ENCODE results near the gene CBR1. TPM values are rescaled to one million over a fixed set of nuclear protein-coding genes. Genes with fewer than 3 reads are reported as not detected.
A peak's percentile ranks its signal among the peaks of the same experiment; 100 is the strongest.

The CBR1 gene
- total and polyA plus RNA-seq, 2 experiments from 2014 or later, result 151 to 179 TPM

DNA sequence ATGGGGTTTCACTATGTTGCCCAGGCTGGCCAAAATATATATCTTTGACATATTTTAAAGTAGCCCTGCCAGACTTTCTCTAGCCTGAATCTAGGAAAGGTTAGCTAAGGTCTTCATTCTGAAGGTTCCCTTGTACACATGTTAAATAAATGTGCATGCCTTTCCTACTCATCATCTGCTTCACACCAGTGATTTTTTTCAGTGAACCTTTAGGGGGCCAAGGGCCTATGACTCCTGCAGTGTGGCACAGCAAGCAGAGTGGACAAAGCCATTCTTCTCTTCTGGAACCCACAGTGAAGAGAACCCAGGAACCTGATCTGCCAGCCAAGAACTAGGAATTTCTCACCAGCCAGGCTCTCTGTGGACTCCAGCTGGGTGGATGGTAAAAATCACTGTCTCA is 22.9 kb downstream of the CBR1 start:
- H3K9ac ChIP-seq, result no peak overlapping the region

DNA sequence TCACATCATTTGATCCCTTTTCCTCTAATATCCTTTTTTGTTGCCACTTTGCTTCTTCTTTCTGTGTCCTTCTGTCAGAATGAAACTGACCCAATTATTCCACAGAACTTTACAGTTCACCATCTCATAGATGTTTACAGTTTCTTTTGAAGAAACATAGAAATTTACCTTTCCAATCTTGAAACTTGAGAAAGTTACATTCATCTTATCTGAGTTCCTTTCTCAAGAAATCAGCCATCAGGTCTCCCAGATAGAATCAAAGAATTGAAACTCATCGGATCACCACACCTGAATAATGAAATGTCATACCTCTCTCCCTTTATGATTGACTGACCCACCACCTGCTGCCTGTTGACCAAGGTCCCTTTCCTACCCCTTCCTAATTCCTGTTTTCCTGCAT is 23.7 kb downstream of the CBR1 start:
- H3K9me2 ChIP-seq (ENCODE audit: insufficient read depth), result no peaks in the 10 kb centered on the region
- in situ Hi-C loops (cut with MboI), result no loop called here
- no peaks in the 10 kb centered on the region for H3F3A ChIP-seq (ENCODE audit: insufficient read depth)
- TF ChIP-seq EZH2 (IDR thresholded peaks at IDR 0.05; ENCODE audit: insufficient read depth, poor library complexity, severe bottlenecking) (no peak), EZH2phosphoT487 (IDR thresholded peaks at IDR 0.05; ENCODE audit: insufficient read depth, low read depth) (no peak)
- no peak overlapping the region for H3K4me2 ChIP-seq (ENCODE audit: unreplicated experiment)
- H3K4me1 ChIP-seq (ENCODE audit: insufficient read depth), result no peaks in the 10 kb centered on the region
- no peak overlapping the region for H3K4me3 ChIP-seq
- H3K9ac ChIP-seq, result no peak overlapping the region
- 30 to 36% methylated on average over 1 of the region's 1 CpG for WGBS, 2 experiments (ENCODE audit: low coverage in 1 of 2, low lambda C conversion rate in 2 of 2, missing lambda C conversion rate in 2 of 2)
- no peaks in the 10 kb centered on the region for H3K27me3 ChIP-seq (replicated peaks; ENCODE audit: insufficient read depth)
- no peak overlapping the region for H3K27ac ChIP-seq
- H3K36me3 ChIP-seq (ENCODE audit: low read depth), result no peaks in the 10 kb centered on the region
- no peaks in the 10 kb centered on the region for H3K9me3 ChIP-seq (ENCODE audit: low read depth)
- no peak overlapping the region for H2AFZ ChIP-seq
- no peaks in the 10 kb centered on the region for H3K79me2 ChIP-seq (ENCODE audit: insufficient read depth)
- H4K20me1 ChIP-seq (ENCODE audit: insufficient read depth), result no peaks in the 10 kb centered on the region
- no peak for DNase-seq

More for the DNA sequence above, 22.9 kb downstream of the CBR1 start:
- no peak overlapping the region for H3K4me2 ChIP-seq (ENCODE audit: unreplicated experiment)
- H3K36me3 ChIP-seq (ENCODE audit: low read depth), result no peaks in the 10 kb centered on the region
- H2AFZ ChIP-seq, result no peak overlapping the region
- H3K9me3 ChIP-seq (ENCODE audit: low read depth), result no peaks in the 10 kb centered on the region
- H3K4me1 ChIP-seq (ENCODE audit: insufficient read depth), result peaks cover under 1% of the 10 kb centered on the region; the same call in 1 of the 2 replicates
- no peaks in the 10 kb centered on the region for H3K9me2 ChIP-seq (ENCODE audit: insufficient read depth)
- H4K20me1 ChIP-seq (ENCODE audit: insufficient read depth), result no peaks in the 10 kb centered on the region
- no peaks in the 10 kb centered on the region for H3K79me2 ChIP-seq (ENCODE audit: insufficient read depth)
- H3F3A ChIP-seq (ENCODE audit: insufficient read depth), result no peaks in the 10 kb centered on the region
- TF ChIP-seq EZH2phosphoT487 (IDR thresholded peaks at IDR 0.05; ENCODE audit: insufficient read depth, low read depth) (no peak), EZH2 (IDR thresholded peaks at IDR 0.05; ENCODE audit: insufficient read depth, poor library complexity, severe bottlenecking) (no peak)
- no peaks in the 10 kb centered on the region for H3K27me3 ChIP-seq (replicated peaks; ENCODE audit: insufficient read depth)
- in situ Hi-C loops (cut with MboI), result no loop called here
- peak; percentile 18 for DNase-seq
- H3K4me3 ChIP-seq, result no peak overlapping the region
- H3K27ac ChIP-seq, result no peak overlapping the region

- Histone ChIP-seq H3K9me3 (ENCODE audit: low read depth) (no peaks in the 10 kb centered on the region), H3K9ac (no peak overlapping the region), H2AFZ (no peak overlapping the region), H3K9me2 (ENCODE audit: insufficient read depth) (no peaks in the 10 kb centered on the region), H3K36me3 (ENCODE audit: low read depth) (no peaks in the 10 kb centered on the region), H3K4me3 (no peak overlapping the region), H3K27me3 (replicated peaks; ENCODE audit: insufficient read depth) (no peaks in the 10 kb centered on the region), H3K79me2 (ENCODE audit: insufficient read depth) (no peaks in the 10 kb centered on the region), H3F3A (ENCODE audit: insufficient read depth) (no peaks in the 10 kb centered on the region), H4K20me1 (ENCODE audit: insufficient read depth) (no peaks in the 10 kb centered on the region), H3K4me1 (ENCODE audit: insufficient read depth) (no peaks in the 10 kb centered on the region), H3K4me2 (ENCODE audit: unreplicated experiment) (no peak overlapping the region), H3K27ac (no peak overlapping the region)
- 60 to 74% methylated on average over 1 of the region's 1 CpG for WGBS, 2 experiments (ENCODE audit: low coverage in 1 of 2, low lambda C conversion rate in 2 of 2, missing lambda C conversion rate in 2 of 2)
- no peak for TF ChIP-seq EZH2 (IDR thresholded peaks at IDR 0.05; ENCODE audit: insufficient read depth, poor library complexity, severe bottlenecking)
- TF ChIP-seq EZH2phosphoT487 (IDR thresholded peaks at IDR 0.05; ENCODE audit: insufficient read depth, low read depth), result no peak
- in situ Hi-C loops (cut with MboI), result no loop called here
- DNase-seq, result no peak
Observed at GRCh38 chr21:36096398-36097290, 26.8 kb downstream of the CBR1 start.

- H3K4me1 ChIP-seq (ENCODE audit: insufficient read depth), result no peaks in the 10 kb centered on the region
- no peak for TF ChIP-seq EZH2 (IDR thresholded peaks at IDR 0.05; ENCODE audit: insufficient read depth, poor library complexity, severe bottlenecking)
- TF ChIP-seq EZH2phosphoT487 (IDR thresholded peaks at IDR 0.05; ENCODE audit: insufficient read depth, low read depth), result no peak
- no peak overlapping the region for H3K9ac ChIP-seq
- H3K79me2 ChIP-seq (ENCODE audit: insufficient read depth), result no peaks in the 10 kb centered on the region
- no peaks in the 10 kb centered on the region for H3K9me3 ChIP-seq (ENCODE audit: low read depth)
- in situ Hi-C loops (cut with MboI), result no loop called here
- no peak for DNase-seq
- H2AFZ ChIP-seq, result no peak overlapping the region
- H3K27ac ChIP-seq, result no peak overlapping the region
- no peaks in the 10 kb centered on the region for H3K27me3 ChIP-seq (replicated peaks; ENCODE audit: insufficient read depth)
- no peak overlapping the region for H3K4me3 ChIP-seq
- no peaks in the 10 kb centered on the region for H3K9me2 ChIP-seq (ENCODE audit: insufficient read depth)
- no peak overlapping the region for H3K4me2 ChIP-seq (ENCODE audit: unreplicated experiment)
- no peaks in the 10 kb centered on the region for H4K20me1 ChIP-seq (ENCODE audit: insufficient read depth)
- WGBS, 2 experiments (ENCODE audit: low coverage in 1 of 2, low lambda C conversion rate in 2 of 2, missing lambda C conversion rate in 2 of 2), result 64 to 67% methylated on average over 8 of the region's 8 CpGs
- H3F3A ChIP-seq (ENCODE audit: insufficient read depth), result no peaks in the 10 kb centered on the region
- no peaks in the 10 kb centered on the region for H3K36me3 ChIP-seq (ENCODE audit: low read depth)
Observed at GRCh38 chr21:36097427-36098181, 27.8 kb downstream of the CBR1 start.
